ENCODE results near the gene LRP1.

The LRP1 gene

GRCh38 chr12:57244312-57244696, 116.0 kb downstream of the LRP1 start:
- no peak for TF ChIP-seq CTCF (IDR thresholded peaks at IDR 0.05; ENCODE audit: low read depth, low read length)
- DNase-seq (ENCODE audit: extremely low read depth, low read depth): no peak

GRCh38 chr12:57247041-57247440, 118.8 kb downstream of the LRP1 start:
- no peak for DNase-seq (ENCODE audit: extremely low read depth, low read depth)
- no peak for TF ChIP-seq CTCF (IDR thresholded peaks at IDR 0.05; ENCODE audit: low read depth, low read length)

GRCh38 chr12:57248934-57249742, 120.9 kb downstream of the LRP1 start:
- no peak for DNase-seq (ENCODE audit: extremely low read depth, low read depth)

GRCh38 chr12:57250541-57250940, 122.3 kb downstream of the LRP1 start:
- no peak for TF ChIP-seq CTCF (IDR thresholded peaks at IDR 0.05; ENCODE audit: low read depth, low read length)
- no peak for DNase-seq (ENCODE audit: extremely low read depth, low read depth)

More at GRCh38 chr12:57248934-57249742, 120.9 kb downstream of the LRP1 start:
- no peak for TF ChIP-seq CTCF (IDR thresholded peaks at IDR 0.05; ENCODE audit: low read depth, low read length)

GRCh38 chr12:57250956-57251355, 122.7 kb downstream of the LRP1 start, which contains the start of gene STAC3:
Gene STAC3, minus strand, starts transcription at chr12:57251187. Its CDS starts 1,551 bp downstream, at chr12:57249636.
- no peak for TF ChIP-seq CTCF (IDR thresholded peaks at IDR 0.05; ENCODE audit: low read depth, low read length)
- no peak for DNase-seq (ENCODE audit: extremely low read depth, low read depth)

- DNase-seq (ENCODE audit: extremely low read depth, low read depth): no peak
- no peak for TF ChIP-seq CTCF (IDR thresholded peaks at IDR 0.05; ENCODE audit: low read depth, low read length)
Measured at GRCh38 chr12:57254506-57255280, 126.4 kb downstream of the LRP1 start.

- DNase-seq (ENCODE audit: extremely low read depth, low read depth): no peak
- TF ChIP-seq CTCF (IDR thresholded peaks at IDR 0.05; ENCODE audit: low read depth, low read length): no peak
Measured at GRCh38 chr12:57255916-57256315, 127.6 kb downstream of the LRP1 start.

All from AG09319 (cell line).